ENCODE results near the gene SYCE1L. TPM values are rescaled to one million over a fixed set of nuclear protein-coding genes. Genes with fewer than 3 reads are reported as not detected.
"Not testable (repeated sequence)": the region's sequence is repeated elsewhere in the genome, so short reads cannot be mapped to it uniquely, and the experiment has no call there.

Gene SYCE1L
- total and polyA plus RNA-seq, 2 of the 4 experiments (the other 2 are of a cell fraction) = 0.10 TPM; not detected in 1

- no peak overlapping the region for H3K4me2 ChIP-seq (ENCODE audit: low read depth, low read length)
- TF ChIP-seq MXI1 (IDR thresholded peaks at IDR 0.05; ENCODE audit: borderline replicate concordance, low read depth, low read length) (no peak), MAFK (IDR thresholded peaks at IDR 0.05; ENCODE audit: low read depth, low read length) (no peak), NFE2L2 (IDR thresholded peaks at IDR 0.05; ENCODE audit: low read depth, low read length) (no peak), RFX5 (IDR thresholded peaks at IDR 0.05; ENCODE audit: low read depth, low read length) (no peak), ELK1 (IDR thresholded peaks at IDR 0.05; ENCODE audit: borderline replicate concordance, low read depth, low read length) (no peak), RCOR1 (IDR thresholded peaks at IDR 0.05; ENCODE audit: insufficient replicate concordance, low read length) (no peak), FOS (IDR thresholded peaks at IDR 0.05; ENCODE audit: low read depth, low read length) (no peak)
- in situ Hi-C loops (cut with MboI; ENCODE audit: low sequenced_read_pairs) = no loop called here
- H3K9me3 ChIP-seq (ENCODE audit: control insufficient read depth, insufficient read depth, low read length) = no peaks in the 10 kb centered on the region
- H3K79me1 ChIP-seq (ENCODE audit: low read depth in 1 of 2, low read length in 2 of 2) = no peaks in the 10 kb centered on the region
- no CpG with 5 or more reads among the region's 2 CpGs for WGBS, 2 experiments (ENCODE audit: extremely low coverage in 2 of 2, insufficient read length in 1 of 2)
- dilution Hi-C loops (cut with HindIII; ENCODE audit: low sequenced_read_pairs, unreplicated experiment) = loop anchor here (25.0 kb wide), 1 partner anchor 1378 kb away; no protein-coding TSS in a partner anchor
- H2BK15ac ChIP-seq (ENCODE audit: low read depth, low read length) = no peak overlapping the region
- no peak overlapping the region for H3K4ac ChIP-seq (ENCODE audit: low read depth, low read length)
- BruUV-seq (replicated peaks) = no TSS peak
- no peak overlapping the region for H2AK5ac ChIP-seq (ENCODE audit: low read depth, low read length)
- H4K91ac ChIP-seq (ENCODE audit: insufficient read depth, low read depth, low read length) = no peak overlapping the region
- no peak overlapping the region for H3K4me3 ChIP-seq (ENCODE audit: insufficient read depth, low read depth, low read length)
- H2AFZ ChIP-seq (replicated peaks; ENCODE audit: low read length, poor library complexity) = no peak overlapping the region
- H3K4me1 ChIP-seq (ENCODE audit: control insufficient read depth, insufficient read depth, low read length) = no peaks in the 10 kb centered on the region
- H4K8ac ChIP-seq (ENCODE audit: low read depth in 2 of 2, low read length in 2 of 2) = no peak overlapping the region
- no peak for DNase-seq
- no peak overlapping the region for H3K18ac ChIP-seq (ENCODE audit: low read depth, low read length)
- ChIA-PET POLR2A (ENCODE audit: unreplicated experiment) (no interaction called here), CTCF (no interaction called here)
- H3K23ac ChIP-seq (ENCODE audit: low read depth, low read length) = no peak overlapping the region
- intact Hi-C loops (cut with micrococcal nuclease) = no loop called here
- H3K56ac ChIP-seq (ENCODE audit: extremely low read depth, insufficient read depth, low read length) = no peak overlapping the region
- H3K9me1 ChIP-seq (ENCODE audit: insufficient read depth, low read length) = no peaks in the 10 kb centered on the region
- H2BK20ac ChIP-seq (ENCODE audit: low read depth, low read length) = no peak overlapping the region
- no peaks in the 10 kb centered on the region for H3K27me3 ChIP-seq (ENCODE audit: control insufficient read depth, insufficient read depth, low read length)
- H4K20me1 ChIP-seq (ENCODE audit: insufficient read depth, low read length) = no peaks in the 10 kb centered on the region
- no peak overlapping the region for H3K9ac ChIP-seq (ENCODE audit: low read depth, low read length)
- H2AK9ac ChIP-seq (replicated peaks; ENCODE audit: low read depth, low read length, poor library complexity) = no peak overlapping the region
- H3K36me3 ChIP-seq (ENCODE audit: control insufficient read depth, insufficient read depth, low read length) = no peaks in the 10 kb centered on the region
- H2BK120ac ChIP-seq (ENCODE audit: low read depth, low read length) = no peak overlapping the region
- no peak overlapping the region for H3K27ac ChIP-seq (ENCODE audit: insufficient read depth, low read length)
- no peak for ATAC-seq (ENCODE audit: low read depth)
- no peak overlapping the region for H3K14ac ChIP-seq (replicated peaks; ENCODE audit: low read depth, low read length)
- H2BK5ac ChIP-seq (ENCODE audit: low read depth, low read length, poor library complexity, severe bottlenecking) = no peak overlapping the region
- H4K5ac ChIP-seq (ENCODE audit: low read depth, low read length) = no peak overlapping the region
These were observed 34.2 kb upstream of the SYCE1L start for GRCh38 chr16:77165006-77165405.

GRCh38 chr16:77165536-77166236, 33.5 kb upstream of the SYCE1L start:
- H2BK120ac ChIP-seq (ENCODE audit: low read depth, low read length); H3K4ac ChIP-seq (ENCODE audit: low read depth, low read length); H4K20me1 ChIP-seq (ENCODE audit: insufficient read depth, low read length); H4K8ac ChIP-seq (ENCODE audit: low read depth in 2 of 2, low read length in 2 of 2); in situ Hi-C loops (cut with MboI; ENCODE audit: low sequenced_read_pairs); H3K18ac ChIP-seq (ENCODE audit: low read depth, low read length); H2AK5ac ChIP-seq (ENCODE audit: low read depth, low read length); H3K9ac ChIP-seq (ENCODE audit: low read depth, low read length); H3K4me1 ChIP-seq (ENCODE audit: control insufficient read depth, insufficient read depth, low read length); H3K27me3 ChIP-seq (ENCODE audit: control insufficient read depth, insufficient read depth, low read length); H2BK15ac ChIP-seq (ENCODE audit: low read depth, low read length); ATAC-seq (ENCODE audit: low read depth); H3K14ac ChIP-seq (replicated peaks; ENCODE audit: low read depth, low read length); H3K9me3 ChIP-seq (ENCODE audit: control insufficient read depth, insufficient read depth, low read length); H3K23ac ChIP-seq (ENCODE audit: low read depth, low read length); H4K5ac ChIP-seq (ENCODE audit: low read depth, low read length); H2BK5ac ChIP-seq (ENCODE audit: low read depth, low read length, poor library complexity, severe bottlenecking); H2AK9ac ChIP-seq (replicated peaks; ENCODE audit: low read depth, low read length, poor library complexity); H3K79me1 ChIP-seq (ENCODE audit: low read depth in 1 of 2, low read length in 2 of 2); H3K4me2 ChIP-seq (ENCODE audit: low read depth, low read length); BruUV-seq (replicated peaks); H3K36me3 ChIP-seq (ENCODE audit: control insufficient read depth, insufficient read depth, low read length); H4K91ac ChIP-seq (ENCODE audit: insufficient read depth, low read depth, low read length); H3K4me3 ChIP-seq (ENCODE audit: insufficient read depth, low read depth, low read length); H3K56ac ChIP-seq (ENCODE audit: extremely low read depth, insufficient read depth, low read length); H3K27ac ChIP-seq (ENCODE audit: insufficient read depth, low read length); DNase-seq; CTCF ChIA-PET; POLR2A ChIA-PET (ENCODE audit: unreplicated experiment); H3K9me1 ChIP-seq (ENCODE audit: insufficient read depth, low read length); H2BK20ac ChIP-seq (ENCODE audit: low read depth, low read length); intact Hi-C loops (cut with micrococcal nuclease); H2AFZ ChIP-seq (replicated peaks; ENCODE audit: low read length, poor library complexity): not testable (repeated sequence)
- dilution Hi-C loops (cut with HindIII; ENCODE audit: low sequenced_read_pairs, unreplicated experiment) = loop anchor here (25.0 kb wide), 1 partner anchor 1378 kb away; no protein-coding TSS in a partner anchor
- 67% methylated on average over 2 of the region's 9 CpGs; no CpG with 5 or more reads in 1 of the 2 experiments for WGBS, 2 experiments (ENCODE audit: extremely low coverage in 2 of 2, insufficient read length in 1 of 2)

All from IMR-90 (cell line).